NCI-H2196 (cell line): Measurements from ENCODE around the gene BNC2.

Source experiments
- DNase-seq: peaks from one replicate; lab custom pipeline; 2025; ENCODE audit not compliant: unreplicated experiment; lab: John Stamatoyannopoulos, UW

The BNC2 gene

GRCh38 chr9:16427873-16428427, 442.5 kb downstream of the BNC2 start:
- no peak for DNase-seq

- no peak for DNase-seq
These were observed 443.8 kb downstream of the BNC2 start for GRCh38 chr9:16426716-16427115.

DNA sequence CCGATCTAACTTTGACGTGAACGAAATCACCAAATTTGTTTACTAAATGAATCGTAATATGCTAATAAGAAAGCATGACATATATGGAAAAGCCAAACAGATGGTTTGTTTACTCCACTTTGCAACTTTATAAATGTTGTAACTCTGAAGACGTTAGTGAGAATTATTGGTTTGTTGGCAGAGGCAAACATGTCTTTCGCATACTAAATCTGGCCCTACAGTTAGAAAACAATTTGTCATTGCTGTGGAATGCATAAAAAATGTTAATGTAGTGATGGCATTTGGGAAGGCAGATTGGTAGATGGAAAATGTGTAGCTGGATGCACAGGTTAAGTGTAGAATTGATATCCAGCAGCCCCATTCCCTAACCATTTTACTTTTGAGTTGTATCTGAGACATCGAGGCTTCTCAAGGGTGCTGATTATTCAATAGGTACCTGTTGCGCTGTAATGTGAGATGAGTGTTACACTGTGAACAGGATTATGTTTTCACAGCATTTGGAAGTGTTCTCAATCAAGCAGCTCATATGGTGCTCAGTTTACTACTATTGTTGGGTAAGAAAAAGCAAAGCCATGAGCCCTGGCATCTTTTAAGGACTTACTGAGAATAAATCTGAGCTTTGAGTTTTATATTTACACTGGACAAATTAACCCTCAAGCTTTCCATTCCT, 444.8 kb downstream of the BNC2 start:
- DNase-seq = no peak

DNA sequence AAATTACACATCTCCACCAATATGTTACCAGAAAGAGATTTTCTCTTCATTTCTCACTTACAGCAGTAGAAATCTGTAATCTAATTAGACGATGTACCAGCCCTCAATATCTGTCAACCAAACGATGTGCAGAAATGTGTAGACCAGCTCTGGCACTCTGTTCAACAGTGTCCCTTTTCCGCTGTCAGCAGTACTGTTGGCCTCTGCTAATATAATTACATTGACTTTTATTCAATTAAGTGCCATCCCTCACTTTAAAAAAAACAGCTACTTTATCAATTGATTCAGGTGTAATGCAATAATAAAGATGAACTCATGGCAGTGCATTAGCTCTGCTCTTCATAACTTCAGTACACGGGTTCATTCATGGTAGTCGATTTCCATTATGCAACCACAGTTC, 448.4 kb downstream of the BNC2 start:
- DNase-seq = no peak

DNA sequence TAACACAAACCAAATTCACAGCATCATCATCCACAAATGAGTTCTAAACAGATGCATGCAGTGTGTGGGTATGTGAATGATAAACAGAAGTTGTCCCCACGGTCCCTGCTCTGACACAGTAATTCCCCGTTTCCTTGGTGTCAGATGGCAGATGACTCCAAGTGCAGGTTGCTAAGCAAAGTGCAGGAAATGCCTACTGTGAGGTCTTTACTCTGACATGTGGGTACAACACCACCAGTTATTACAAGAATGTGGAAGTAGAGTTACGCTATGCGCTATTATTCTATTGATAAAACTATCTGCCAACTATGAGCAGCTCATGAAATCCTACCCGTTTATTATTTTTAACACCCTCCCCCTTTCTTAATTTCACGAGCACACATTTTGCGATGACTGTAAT, 448.9 kb downstream of the BNC2 start:
- no peak for DNase-seq

- DNase-seq = no peak
These were observed 451.3 kb downstream of the BNC2 start for GRCh38 chr9:16419124-16419523.

GRCh38 chr9:16418721-16419120, 451.7 kb downstream of the BNC2 start:
- DNase-seq = no peak

DNA sequence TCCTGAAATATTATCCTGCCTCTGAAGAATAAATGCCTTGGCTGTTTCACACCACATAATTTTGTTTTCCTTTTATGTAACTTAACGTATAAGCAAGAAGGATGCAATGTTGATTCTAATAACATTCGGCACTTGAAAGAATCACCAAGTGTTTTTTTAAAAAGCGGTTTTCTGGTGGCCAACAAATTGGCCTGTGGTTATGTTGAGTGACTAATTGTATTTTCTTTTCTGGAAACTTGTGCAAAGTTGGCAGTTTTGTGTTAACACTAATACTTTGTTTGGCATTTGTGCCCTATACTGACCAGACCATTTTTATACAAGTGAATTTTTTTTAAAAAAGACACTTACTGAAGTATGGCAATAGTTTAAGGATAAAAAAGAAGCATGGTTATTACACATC, 452.7 kb downstream of the BNC2 start:
- DNase-seq = no peak

DNA sequence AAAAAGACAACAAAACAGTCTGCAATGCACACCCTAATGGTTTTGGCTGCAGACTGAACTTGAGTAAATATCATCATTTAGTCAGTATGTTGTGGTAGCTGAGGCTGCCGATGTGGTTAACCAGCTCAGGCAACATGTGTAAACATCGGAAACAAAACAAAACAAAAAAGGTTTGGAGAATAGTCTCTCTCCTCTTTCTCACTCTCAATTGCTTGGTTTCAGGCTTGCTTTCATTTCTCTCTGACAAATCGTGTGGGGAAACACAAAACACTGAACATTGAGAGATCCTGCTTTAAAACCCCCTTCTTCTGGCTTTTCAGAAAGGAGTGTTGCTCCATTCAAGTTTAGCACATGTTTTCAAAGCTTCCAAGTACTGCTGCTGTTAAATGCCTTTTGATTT, 453.3 kb downstream of the BNC2 start:
- peak; percentile 24 for DNase-seq

- no peak for DNase-seq
These were observed 456.0 kb downstream of the BNC2 start for GRCh38 chr9:16414451-16414850.

- DNase-seq = peak; percentile 17
These were observed 456.9 kb downstream of the BNC2 start for GRCh38 chr9:16413509-16414016.

- DNase-seq = no peak
These were observed 457.7 kb downstream of the BNC2 start for GRCh38 chr9:16412740-16413139.

DNA sequence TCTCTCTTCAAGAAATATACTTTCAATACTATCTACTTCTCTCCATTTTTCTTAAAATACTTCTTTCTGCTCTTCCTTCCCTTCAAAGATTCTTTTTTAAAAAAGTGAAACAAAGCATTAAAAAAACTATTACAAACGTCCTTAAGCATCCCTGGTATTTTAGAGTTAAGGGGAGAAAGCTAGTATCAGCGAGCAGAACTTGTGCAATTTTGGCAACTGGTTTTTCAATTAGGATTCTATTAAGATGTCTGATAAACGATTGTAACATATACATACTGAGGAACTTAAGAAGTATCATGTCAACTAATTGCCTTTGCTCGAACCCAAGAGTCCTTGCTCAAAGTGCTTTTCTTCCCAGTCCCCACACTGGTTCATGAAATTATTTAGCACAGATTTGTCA, 459.2 kb downstream of the BNC2 start:
- no peak for DNase-seq

DNA sequence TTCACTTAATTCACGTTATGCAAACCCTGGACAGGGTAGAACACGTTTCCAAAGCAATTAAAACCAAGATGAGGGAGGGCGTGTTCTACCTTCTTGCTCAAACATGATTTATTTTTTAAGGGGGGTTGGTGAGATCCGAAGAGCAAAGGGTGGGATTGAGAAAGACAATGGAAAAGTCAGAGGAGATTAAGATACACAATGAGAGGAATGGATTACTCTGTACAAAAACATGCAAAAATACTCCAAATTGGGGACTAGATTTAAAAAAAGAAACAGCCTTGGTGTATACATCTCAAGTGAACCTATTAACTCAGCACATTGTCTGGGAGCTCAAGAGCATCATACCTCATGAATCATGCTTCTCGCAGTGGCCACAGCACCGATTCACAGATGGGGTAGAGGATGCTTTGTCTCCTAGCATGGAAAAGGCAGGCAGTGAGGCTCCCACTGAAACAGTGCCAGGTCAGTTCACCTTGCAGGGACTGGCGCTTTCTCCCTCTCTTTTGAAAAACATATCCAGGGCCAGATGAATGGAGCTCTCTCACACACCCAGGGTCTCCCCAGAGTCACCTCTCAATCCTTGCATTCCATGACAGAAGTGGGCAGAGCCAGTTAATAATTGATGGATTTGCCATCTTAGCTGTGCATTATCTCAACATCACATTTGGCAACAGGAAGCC, 459.7 kb downstream of the BNC2 start:
- no peak for DNase-seq

DNA sequence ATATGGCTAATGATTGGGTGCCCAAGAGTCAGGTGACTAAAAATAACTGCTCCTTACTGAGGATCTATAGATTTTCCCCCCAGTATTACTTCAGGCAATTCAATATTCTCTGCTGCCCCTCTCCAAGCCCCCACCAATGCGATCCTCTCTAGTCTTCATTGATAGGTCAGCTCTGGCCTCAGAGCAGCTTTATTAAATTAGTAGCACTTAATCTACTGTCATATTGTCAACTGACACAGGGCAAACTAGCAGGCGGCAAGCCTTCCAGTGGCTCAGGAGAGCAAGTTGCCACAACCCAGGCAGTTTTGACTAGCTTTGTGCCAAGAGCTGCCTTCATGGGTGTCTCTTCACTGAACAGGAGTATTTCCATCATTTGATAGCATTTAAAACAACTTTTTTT, 462.9 kb downstream of the BNC2 start:
- no peak for DNase-seq

DNA sequence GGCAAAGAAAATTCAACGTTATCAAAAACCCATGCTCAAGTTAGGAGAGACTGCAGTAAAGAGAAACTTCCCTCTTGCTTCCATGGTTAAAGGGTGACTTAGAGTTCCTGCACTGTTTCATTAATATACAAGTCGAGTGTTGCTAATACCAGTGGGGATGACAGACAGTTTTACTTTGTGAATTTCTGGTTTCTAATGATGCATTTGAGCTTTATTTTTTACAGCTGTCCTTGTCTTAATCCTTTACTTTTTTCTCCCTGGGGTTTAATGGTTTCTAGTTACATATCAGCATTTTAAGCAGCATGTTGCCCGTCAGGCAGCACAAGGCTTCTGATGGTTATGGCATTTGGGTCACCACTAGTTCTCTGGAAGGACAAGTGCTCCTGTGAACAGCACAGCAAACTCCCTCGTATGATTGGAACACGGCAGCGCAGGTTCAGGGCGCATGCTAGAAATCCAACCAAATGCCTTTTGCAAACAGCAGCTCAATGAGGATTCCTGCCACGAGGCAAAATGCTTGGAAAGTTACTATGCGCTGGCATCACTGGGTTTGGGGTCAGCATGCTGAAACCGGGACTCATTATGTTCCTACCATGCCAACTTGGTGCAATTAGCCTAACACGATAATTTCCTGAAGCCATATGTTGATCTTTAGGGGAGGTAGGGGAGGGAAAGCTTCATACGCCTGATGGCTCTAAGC, 463.8 kb downstream of the BNC2 start:
- DNase-seq = no peak

DNA sequence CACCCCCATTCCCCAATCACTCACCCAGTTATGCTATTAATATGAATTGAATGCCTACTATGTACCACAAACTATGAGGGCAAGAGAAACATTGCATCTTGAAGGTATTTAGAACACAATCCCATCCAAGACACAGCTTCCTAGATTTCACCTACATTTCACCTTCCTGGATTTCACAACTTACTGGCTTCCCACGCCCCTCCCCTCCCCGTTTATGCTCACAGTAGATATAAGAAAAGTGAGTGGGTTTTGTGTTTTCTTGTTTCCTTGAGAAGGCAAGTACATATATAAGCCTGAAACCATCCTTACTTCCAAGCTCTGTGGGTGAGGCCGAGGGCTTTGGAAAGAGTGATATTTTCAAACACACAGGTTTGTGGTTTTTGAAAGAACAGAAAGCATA, 465.0 kb downstream of the BNC2 start:
- DNase-seq = no peak

- no peak for DNase-seq
These were observed 468.8 kb downstream of the BNC2 start for GRCh38 chr9:16401701-16402100.

DNA sequence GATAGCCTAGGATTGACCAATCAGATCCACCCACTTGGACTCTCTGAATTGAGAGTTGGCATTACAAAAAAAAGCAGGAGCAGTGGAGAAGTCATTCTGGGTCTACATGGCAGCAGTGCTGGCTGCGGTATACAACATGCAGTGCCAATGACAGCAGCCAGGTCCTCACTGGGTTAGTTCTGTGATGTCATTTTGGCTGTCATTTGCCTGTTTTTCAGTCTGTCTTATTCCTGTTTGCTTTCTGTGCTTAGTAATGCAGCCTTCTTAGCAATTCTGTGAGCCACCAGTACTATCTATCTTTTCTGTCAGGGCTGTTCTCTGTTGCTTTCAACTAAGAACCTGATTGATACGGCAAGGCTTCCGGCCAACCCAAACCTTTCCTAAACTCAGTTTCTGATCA, 471.8 kb downstream of the BNC2 start:
- DNase-seq = no peak

DNA sequence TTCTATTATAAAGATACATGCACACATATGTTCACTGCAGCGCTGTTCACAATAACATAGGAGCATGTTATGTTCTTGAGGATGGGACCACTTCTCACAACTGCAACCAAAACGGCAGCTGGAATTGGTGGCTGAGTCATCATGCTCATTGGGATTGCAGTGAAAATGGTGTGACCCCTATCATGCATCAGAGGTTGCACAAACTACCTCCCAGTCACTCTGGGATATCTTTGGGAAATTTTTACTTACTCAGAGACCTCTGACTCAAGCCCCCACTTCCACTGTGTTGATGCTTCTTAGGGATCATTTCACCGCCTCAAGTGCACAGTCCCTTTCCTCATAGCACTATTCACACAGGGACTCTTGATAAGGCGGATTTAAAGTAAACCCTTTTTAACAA, 474.1 kb downstream of the BNC2 start:
- no peak for DNase-seq

- DNase-seq = no peak
These were observed 479.1 kb downstream of the BNC2 start for GRCh38 chr9:16391369-16391768.

DNA sequence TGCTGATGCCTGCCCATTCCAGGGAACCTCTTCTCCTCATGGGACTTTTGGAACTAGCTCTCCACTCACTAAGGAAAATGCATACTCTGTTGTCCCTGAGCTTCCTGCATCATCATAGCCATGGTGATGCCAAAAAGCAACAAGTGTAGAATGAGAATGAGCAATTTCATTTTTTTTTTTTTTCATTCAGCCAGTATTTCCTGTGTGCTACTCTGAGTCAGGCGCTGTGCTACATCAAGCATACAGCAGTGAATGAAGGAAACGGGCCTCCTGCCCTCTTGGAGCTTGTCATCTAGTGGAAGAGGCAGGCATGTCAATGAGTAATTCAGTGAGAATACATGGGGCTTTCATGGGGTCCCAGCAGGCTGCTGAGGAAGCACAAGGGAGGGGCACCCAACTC, 483.1 kb downstream of the BNC2 start:
- DNase-seq = no peak
